Coronary artery (tissue), 2 donors: ENCODE measurements around the gene UROC1.

Experiments
- DNase-seq: peaks from one replicate; pipeline ENCODE4 v3.0.0-alpha.2; 2017; ENCODE audit warnings: low spot score
- H3K27ac ChIP-seq, 2 donors: fragments of 200-600 bp; sonication (generic); one replicate each; pipeline ENCODE4 v1.5.1; 2016 to 2019
- H3K4me3 ChIP-seq: fragments of 200-600 bp; sonication (generic); 2 replicates; pipeline ENCODE4 v1.5.1; 2016; ENCODE audit warnings: mild to moderate bottlenecking, moderate library complexity
- TF ChIP-seq, protein P1 (sequence below): fragments of 200-600 bp; sonication (generic); IDR thresholded peaks from one replicate; pipeline ENCODE4 v1.5.1; 2019; ENCODE audit warnings: antibody characterized with exemption

Gene UROC1

DNA sequence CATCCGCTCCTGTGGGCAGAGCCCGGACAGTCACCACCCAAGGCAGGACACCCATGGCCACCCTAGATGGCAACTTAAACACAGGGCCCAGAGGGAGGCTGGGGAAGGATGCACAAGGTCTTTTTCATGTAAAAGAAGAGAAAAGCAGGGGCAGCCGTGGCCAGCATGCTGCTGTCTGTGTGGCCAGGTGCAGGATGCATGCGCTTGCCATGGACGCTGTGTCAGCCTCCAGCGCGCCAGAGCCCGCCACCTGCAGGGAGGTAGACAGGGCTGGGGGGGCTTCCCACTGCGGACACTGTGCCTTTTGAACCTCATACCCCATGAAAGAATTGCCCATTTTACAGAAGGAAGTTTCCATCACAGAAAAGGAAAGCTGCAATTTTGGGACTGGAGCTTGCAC lies 18.2 kb downstream of the UROC1 start:
- no peak overlapping the region for H3K27ac ChIP-seq
- TF ChIP-seq, protein P1, sequence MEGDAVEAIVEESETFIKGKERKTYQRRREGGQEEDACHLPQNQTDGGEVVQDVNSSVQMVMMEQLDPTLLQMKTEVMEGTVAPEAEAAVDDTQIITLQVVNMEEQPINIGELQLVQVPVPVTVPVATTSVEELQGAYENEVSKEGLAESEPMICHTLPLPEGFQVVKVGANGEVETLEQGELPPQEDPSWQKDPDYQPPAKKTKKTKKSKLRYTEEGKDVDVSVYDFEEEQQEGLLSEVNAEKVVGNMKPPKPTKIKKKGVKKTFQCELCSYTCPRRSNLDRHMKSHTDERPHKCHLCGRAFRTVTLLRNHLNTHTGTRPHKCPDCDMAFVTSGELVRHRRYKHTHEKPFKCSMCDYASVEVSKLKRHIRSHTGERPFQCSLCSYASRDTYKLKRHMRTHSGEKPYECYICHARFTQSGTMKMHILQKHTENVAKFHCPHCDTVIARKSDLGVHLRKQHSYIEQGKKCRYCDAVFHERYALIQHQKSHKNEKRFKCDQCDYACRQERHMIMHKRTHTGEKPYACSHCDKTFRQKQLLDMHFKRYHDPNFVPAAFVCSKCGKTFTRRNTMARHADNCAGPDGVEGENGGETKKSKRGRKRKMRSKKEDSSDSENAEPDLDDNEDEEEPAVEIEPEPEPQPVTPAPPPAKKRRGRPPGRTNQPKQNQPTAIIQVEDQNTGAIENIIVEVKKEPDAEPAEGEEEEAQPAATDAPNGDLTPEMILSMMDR, result no peak
- no peak overlapping the region for H3K4me3 ChIP-seq
- DNase-seq, result no peak

DNA sequence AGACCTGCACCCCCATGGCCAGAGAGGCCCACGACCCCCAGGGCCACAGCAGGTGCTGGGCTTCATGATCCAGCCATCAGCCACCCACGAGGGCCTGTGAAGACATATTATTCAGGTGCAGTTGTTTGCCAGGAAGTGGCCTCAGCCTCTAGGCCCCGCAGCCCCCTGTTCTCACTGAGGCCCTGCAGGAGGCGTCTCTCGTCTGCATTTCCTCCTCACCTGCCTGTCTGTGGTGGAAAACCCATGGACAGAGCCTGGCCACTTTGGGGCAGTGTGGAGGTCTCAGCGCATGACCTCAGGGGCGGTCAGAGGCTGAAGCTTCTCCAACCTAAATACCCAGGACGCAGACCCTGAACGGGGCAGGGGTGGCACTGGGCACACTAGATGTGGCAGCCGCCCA lies 18.6 kb downstream of the UROC1 start:
- no peak for DNase-seq

DNA sequence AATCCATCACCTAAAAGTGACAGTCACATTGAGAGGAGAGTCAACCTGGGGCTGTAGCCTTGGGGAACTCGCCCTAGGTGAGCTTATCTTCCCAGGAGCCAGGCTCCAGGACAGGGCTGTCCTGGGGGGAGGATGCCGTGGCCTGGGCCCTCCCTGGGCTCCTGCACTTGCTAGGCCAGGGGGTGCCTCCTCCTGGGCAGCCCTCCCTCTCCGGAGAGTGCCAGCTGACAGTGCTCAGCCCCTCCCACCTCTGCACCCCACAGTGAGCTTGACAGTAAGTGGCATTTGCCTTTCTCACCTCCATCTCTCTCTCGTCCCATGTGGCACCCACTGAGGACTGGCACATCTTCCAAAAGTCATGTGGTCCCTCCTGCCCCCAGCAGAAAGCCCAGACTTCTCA lies 19.1 kb downstream of the UROC1 start:
- Histone ChIP-seq H3K27ac (no peak overlapping the region), H3K4me3 (no peak overlapping the region)
- no peak for DNase-seq
- TF ChIP-seq, protein P1, result no peak

More for the DNA sequence above, 18.6 kb downstream of the UROC1 start:
- TF ChIP-seq, protein P1, result no peak
- no peak overlapping the region for H3K27ac ChIP-seq
- H3K4me3 ChIP-seq, result no peak overlapping the region

DNA sequence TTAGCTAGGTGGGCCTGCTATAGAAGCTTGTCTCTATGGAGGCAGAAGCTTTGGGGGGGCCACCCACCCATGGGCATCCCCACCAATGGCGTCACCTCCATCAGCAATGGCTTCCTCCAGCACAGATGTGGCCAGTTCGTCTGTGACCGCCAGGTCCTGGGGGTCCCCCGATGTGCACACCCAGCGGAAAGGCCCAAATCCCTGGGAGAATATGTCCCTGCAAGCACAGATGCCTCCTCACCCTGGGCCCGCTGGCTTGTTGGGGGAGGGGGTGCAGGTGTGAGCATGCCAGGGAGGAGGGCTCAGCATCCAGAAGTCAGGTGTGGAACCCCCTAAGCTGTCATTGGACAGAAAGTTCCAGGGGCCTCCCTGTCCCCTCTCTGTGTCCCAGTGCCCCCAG lies 19.6 kb downstream of the UROC1 start:
- DNase-seq, result no peak
- TF ChIP-seq, protein P1, result no peak
- Histone ChIP-seq H3K27ac (no peak overlapping the region), H3K4me3 (no peak overlapping the region)

DNA sequence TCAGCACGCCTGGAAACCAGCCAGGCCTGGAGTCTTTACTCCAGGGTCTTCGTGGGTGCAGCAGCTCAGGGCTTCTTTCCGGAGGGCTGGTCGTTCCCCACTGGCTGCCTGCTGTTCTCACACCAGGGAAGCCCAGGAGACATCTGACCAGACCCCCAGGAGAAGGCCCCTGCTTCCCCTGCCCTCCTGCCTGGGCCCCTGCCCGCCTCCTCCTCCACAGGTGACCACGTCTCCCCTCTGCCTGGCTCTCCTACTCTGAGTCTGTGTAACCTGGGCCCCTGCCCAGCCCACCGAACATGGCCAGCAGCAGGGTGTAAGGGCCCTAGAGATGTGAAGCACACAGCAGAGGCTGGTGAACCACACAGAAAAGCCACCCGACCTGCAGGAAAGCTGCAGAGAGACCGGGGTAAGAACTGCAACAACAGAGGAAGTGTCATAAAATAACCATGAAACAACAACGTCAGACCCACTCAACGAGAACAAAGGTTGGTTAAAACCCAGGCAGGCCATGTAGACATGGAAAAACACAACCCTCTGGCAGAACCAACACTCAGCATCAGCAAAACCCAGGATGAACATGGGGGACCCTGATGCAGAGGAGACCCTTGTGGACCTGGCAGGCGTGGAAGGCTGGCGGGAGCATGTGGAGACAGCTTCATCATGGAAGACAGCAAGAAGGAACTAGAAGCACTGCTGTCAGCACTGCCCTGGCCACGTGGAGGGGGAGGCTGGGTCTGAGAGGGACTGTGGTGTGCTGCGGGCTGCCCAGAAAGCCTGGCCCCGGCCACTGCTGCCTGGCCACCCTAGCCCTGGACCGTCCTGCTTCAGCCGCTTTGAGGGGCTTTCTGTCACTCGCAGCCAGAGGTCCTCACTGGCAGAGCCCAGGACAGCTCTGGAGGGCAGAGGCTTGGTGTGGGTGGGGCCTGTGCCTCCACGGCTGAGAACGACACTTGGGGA lies 20.4 kb downstream of the UROC1 start:
- Histone ChIP-seq H3K4me3 (no peak overlapping the region), H3K27ac (no peak overlapping the region)
- DNase-seq, result no peak
- TF ChIP-seq, protein P1, result no peak

DNA sequence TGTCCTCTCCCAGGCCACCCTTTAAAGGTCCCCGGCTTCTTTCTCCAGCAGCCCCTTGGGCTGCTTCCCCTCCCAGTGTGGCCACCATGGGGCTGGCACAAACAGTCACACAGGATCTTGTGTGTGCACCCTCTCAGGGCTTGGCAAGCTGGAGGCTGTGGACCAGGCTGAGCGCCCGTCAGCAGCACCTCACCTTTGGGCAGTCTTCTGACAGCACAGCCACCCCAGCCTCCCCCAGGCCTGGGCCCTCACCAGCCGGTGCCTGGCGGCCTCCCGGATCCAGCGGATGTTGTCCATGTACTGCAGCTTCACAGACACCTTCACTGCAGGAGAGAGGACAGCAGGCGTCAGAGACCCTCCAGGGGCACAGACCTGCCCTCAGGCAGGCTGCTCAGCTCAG lies 21.8 kb downstream of the UROC1 start:
- no peak for DNase-seq
- TF ChIP-seq, protein P1, result no peak
- no peak overlapping the region for H3K4me3 ChIP-seq
- H3K27ac ChIP-seq, result no peak overlapping the region

DNA sequence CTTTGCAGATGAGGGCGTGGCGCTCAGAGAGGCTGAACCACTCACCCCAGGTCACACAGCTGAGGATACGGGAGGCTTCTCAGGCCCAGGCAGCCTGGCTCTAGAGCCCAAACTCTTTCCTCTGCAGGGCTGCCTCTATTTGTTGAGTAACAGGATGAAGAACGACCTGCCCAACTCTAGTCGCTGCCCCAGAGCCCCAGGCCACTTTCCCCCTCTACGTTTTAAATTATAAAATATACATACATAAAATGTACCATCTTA lies 22.7 kb downstream of the UROC1 start:
- TF ChIP-seq, protein P1, result no peak
- Histone ChIP-seq H3K4me3 (no peak overlapping the region), H3K27ac (no peak overlapping the region)
- no peak for DNase-seq
